ENCODE results near the gene SOX5.

DNA sequence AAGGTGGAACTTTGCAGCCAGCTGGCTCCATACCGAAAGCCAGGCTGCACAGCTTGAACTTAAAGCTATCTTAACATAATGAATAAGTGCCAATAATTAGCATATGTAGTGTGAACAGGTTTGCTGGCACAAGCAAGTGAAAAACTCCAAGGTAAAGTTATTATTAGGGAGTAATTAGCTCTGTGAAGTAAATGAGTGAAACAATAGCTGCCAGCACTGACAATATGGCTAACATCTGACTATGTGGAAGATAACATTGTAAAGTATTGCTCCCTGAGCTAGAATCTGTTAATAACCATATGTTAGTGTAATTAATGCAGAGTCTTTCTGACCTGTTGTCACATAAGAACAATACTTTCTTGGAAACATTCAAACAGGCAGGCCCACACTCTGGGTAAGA is 246.4 kb downstream of the SOX5 start:
- TF ChIP-seq GATA2 (IDR thresholded peaks at IDR 0.05; ENCODE audit: low read depth, low read length) = no peak
- no peak for TF ChIP-seq GATA3 (IDR thresholded peaks at IDR 0.05; ENCODE audit: low read depth, low read length)
